ENCODE data around the gene PIK3AP1. TPM values are rescaled to one million over a fixed set of nuclear protein-coding genes. Genes with fewer than 3 reads are reported as not detected.

The PIK3AP1 gene
- total and polyA plus RNA-seq, 2 of the 13 experiments (the other 11 are each of a cell fraction or from before 2014, with no cell fraction given), result 3.6 to 13.8 TPM

DNA sequence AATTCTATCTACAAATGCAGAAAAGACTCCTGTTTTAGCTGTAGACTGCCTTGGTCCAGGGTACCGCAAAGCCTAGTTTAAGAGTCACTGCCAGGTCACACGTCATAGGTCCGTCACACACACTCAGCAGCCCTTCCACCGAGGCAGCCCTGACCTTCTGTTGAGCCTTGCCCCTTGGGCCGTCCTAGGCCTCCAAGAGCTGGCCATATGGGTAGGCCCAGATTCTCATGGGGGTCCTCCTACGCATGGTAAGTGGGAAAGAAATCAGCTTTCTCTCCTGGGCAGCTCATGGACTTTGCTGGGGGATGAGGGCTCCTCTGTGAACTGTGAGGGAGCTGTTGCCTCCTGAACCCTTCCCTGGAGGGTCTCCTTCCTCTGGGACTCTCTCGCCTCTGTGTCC is 19.8 kb upstream of the PIK3AP1 start:
- H3K4me1 ChIP-seq (ENCODE audit: insufficient read depth, low read length), result no peaks in the 10 kb centered on the region
- in situ Hi-C loops (cut with HindIII; ENCODE audit: extremely low pct_ligation_motif_present, low pct_unique_long_range_greater_than_20kb) (loop anchor here (5.0 to 10.0 kb wide), 2 partner anchors 98 to 345 kb away; no protein-coding TSS in a partner anchor), intact Hi-C loops (cut with micrococcal nuclease; ENCODE audit: unreplicated experiment) (loop anchor here (5.0 kb wide), 1 partner anchor 98 kb away; no protein-coding TSS in a partner anchor)
- CTCF ChIA-PET (ENCODE audit: low intra/inter-chr PET ratio, low total read pairs), result no interaction called here
- no peak for ATAC-seq
- DNase-seq (ENCODE audit: low spot score), result no peak
- TF ChIP-seq, protein P1, sequence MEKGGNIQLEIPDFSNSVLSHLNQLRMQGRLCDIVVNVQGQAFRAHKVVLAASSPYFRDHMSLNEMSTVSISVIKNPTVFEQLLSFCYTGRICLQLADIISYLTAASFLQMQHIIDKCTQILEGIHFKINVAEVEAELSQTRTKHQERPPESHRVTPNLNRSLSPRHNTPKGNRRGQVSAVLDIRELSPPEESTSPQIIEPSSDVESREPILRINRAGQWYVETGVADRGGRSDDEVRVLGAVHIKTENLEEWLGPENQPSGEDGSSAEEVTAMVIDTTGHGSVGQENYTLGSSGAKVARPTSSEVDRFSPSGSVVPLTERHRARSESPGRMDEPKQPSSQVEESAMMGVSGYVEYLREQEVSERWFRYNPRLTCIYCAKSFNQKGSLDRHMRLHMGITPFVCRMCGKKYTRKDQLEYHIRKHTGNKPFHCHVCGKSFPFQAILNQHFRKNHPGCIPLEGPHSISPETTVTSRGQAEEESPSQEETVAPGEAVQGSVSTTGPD (CRISPR knock-in tag; IDR thresholded peaks at IDR 0.05), result no peak
- TF ChIP-seq JUN (CRISPR knock-in tag; IDR thresholded peaks at IDR 0.05) (no peak), CHCHD3 (CRISPR knock-in tag; IDR thresholded peaks at IDR 0.05) (no peak), ZNF10 (CRISPR knock-in tag; IDR thresholded peaks at IDR 0.05; ENCODE audit: borderline replicate concordance, low read depth) (no peak), GATAD1 (CRISPR knock-in tag; IDR thresholded peaks at IDR 0.05) (no peak), BRD4 (CRISPR knock-in tag; IDR thresholded peaks at IDR 0.05) (no peak), CENPX (CRISPR knock-in tag; IDR thresholded peaks at IDR 0.05) (no peak), ELF1 (CRISPR knock-in tag; IDR thresholded peaks at IDR 0.05) (no peak), ZNF12 (CRISPR knock-in tag; IDR thresholded peaks at IDR 0.05) (no peak), NFKBIZ (CRISPR knock-in tag; IDR thresholded peaks at IDR 0.05) (no peak), SIX1 (CRISPR knock-in tag; IDR thresholded peaks at IDR 0.05; ENCODE audit: borderline replicate concordance) (no peak), KLF12 (CRISPR knock-in tag; IDR thresholded peaks at IDR 0.05; ENCODE audit: borderline replicate concordance) (no peak)
- TF ChIP-seq, protein P2, sequence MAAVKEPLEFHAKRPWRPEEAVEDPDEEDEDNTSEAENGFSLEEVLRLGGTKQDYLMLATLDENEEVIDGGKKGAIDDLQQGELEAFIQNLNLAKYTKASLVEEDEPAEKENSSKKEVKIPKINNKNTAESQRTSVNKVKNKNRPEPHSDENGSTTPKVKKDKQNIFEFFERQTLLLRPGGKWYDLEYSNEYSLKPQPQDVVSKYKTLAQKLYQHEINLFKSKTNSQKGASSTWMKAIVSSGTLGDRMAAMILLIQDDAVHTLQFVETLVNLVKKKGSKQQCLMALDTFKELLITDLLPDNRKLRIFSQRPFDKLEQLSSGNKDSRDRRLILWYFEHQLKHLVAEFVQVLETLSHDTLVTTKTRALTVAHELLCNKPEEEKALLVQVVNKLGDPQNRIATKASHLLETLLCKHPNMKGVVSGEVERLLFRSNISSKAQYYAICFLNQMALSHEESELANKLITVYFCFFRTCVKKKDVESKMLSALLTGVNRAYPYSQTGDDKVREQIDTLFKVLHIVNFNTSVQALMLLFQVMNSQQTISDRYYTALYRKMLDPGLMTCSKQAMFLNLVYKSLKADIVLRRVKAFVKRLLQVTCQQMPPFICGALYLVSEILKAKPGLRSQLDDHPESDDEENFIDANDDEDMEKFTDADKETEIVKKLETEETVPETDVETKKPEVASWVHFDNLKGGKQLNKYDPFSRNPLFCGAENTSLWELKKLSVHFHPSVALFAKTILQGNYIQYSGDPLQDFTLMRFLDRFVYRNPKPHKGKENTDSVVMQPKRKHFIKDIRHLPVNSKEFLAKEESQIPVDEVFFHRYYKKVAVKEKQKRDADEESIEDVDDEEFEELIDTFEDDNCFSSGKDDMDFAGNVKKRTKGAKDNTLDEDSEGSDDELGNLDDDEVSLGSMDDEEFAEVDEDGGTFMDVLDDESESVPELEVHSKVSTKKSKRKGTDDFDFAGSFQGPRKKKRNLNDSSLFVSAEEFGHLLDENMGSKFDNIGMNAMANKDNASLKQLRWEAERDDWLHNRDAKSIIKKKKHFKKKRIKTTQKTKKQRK (IDR thresholded peaks at IDR 0.05; ENCODE audit: low read length), result no peak
- TF ChIP-seq, protein P3, sequence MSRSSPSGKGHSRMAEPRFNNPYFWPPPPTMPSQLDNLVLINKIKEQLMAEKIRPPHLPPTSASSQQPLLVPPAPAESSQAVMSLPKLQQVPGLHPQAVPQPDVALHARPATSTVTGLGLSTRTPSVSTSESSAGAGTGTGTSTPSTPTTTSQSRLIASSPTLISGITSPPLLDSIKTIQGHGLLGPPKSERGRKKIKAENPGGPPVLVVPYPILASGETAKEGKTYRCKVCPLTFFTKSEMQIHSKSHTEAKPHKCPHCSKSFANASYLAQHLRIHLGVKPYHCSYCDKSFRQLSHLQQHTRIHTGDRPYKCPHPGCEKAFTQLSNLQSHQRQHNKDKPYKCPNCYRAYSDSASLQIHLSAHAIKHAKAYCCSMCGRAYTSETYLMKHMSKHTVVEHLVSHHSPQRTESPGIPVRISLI (CRISPR knock-in tag; IDR thresholded peaks at IDR 0.05; ENCODE audit: borderline replicate concordance), result no peak
- TF ChIP-seq, protein P4, sequence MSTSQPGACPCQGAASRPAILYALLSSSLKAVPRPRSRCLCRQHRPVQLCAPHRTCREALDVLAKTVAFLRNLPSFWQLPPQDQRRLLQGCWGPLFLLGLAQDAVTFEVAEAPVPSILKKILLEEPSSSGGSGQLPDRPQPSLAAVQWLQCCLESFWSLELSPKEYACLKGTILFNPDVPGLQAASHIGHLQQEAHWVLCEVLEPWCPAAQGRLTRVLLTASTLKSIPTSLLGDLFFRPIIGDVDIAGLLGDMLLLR (CRISPR knock-in tag; IDR thresholded peaks at IDR 0.05), result no peak
- TF ChIP-seq, protein P5, sequence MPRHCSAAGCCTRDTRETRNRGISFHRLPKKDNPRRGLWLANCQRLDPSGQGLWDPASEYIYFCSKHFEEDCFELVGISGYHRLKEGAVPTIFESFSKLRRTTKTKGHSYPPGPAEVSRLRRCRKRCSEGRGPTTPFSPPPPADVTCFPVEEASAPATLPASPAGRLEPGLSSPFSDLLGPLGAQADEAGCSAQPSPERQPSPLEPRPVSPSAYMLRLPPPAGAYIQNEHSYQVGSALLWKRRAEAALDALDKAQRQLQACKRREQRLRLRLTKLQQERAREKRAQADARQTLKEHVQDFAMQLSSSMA (CRISPR knock-in tag; IDR thresholded peaks at IDR 0.05), result no peak
- TF ChIP-seq, protein P6, sequence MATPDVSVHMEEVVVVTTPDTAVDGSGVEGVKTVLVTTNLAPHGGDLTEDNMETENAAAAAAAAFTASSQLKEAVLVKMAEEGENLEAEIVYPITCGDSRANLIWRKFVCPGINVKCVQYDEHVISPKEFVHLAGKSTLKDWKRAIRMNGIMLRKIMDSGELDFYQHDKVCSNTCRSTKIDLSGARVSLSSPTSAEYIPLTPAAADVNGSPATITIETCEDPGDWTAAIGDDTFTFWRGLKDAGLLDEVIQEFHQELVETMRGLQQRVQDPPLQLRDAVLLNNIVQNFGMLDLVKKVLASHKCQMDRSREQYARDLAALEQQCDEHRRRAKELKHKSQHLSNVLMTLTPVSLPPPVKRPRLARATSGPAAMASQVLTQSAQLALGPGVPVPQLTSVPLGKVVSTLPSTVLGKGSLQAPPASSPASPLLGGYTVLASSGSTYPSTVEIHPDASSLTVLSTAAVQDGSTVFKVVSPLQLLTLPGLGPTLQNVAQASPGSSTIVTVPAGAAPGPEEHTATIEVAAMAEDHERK (CRISPR knock-in tag; IDR thresholded peaks at IDR 0.05; ENCODE audit: low read depth), result no peak
- H3K9ac ChIP-seq (ENCODE audit: insufficient read depth, low read depth, low read length), result no peak overlapping the region
- no peaks in the 10 kb centered on the region for H3K79me2 ChIP-seq (ENCODE audit: insufficient read depth, low read length)
- no TSS peak for BruUV-seq (replicated peaks)
- H3K36me3 ChIP-seq (replicated peaks in 1 of 2; ENCODE audit: control insufficient read depth in 1 of 2, insufficient read depth in 2 of 2, low read length in 2 of 2), result no peaks in the 10 kb centered on the region
- H2AFZ ChIP-seq (ENCODE audit: low read length), result no peak overlapping the region
- POLR2A ChIA-PET, result interaction anchor here (0.8 kb wide), 1 partner anchor 12 kb away, joined by 3 read pairs; no protein-coding TSS in a partner anchor
- FAIRE-seq, result no peak
- no peak overlapping the region for H3K4me2 ChIP-seq (ENCODE audit: low read depth, low read length)
- no peak overlapping the region for H3K4me3 ChIP-seq (replicated peaks in 1 of 3; ENCODE audit: insufficient read depth in 1 of 3, low read depth in 2 of 3, low read length in 3 of 3)
- H3K9me3 ChIP-seq (ENCODE audit: low read length), result no peaks in the 10 kb centered on the region
- H3K27ac ChIP-seq (ENCODE audit: extremely low read length, insufficient read depth, low read length), result no peak overlapping the region
- 67% methylated on average over 6 of the region's 7 CpGs for WGBS (ENCODE audit: low lambda C conversion rate)
- H4K20me1 ChIP-seq (ENCODE audit: insufficient read depth, low read length), result no peaks in the 10 kb centered on the region
- H3K27me3 ChIP-seq (ENCODE audit: control insufficient read depth in 1 of 2, insufficient read depth in 2 of 2, low read length in 2 of 2), result peaks cover 0 to 3% of the 10 kb centered on the region in 2 experiments; a peak in 1 of 5 replicates
